Psoas muscle (tissue), 8 donors: ENCODE measurements around the gene DDIT3. TPM values are rescaled to one million over a fixed set of nuclear protein-coding genes. Genes with fewer than 3 reads are reported as not detected.

ENCODE experiments used
- ATAC-seq, 4 donors: fragments of 200-7000 bp; cut with Tn5 transposase; one replicate each; pipeline ENCODE4 v1.9.1; 2020; ENCODE audit warnings: moderate library complexity in 3 of 4, mild to moderate bottlenecking in 2 of 4
- DNase-seq, 2 donors: peaks; one replicate each; pipeline ENCODE4 v3.0.0-alpha.2; 2020
- H3K27ac ChIP-seq: fragments of 200-600 bp; one replicate; pipeline ENCODE4 v1.8.0; 2022
- H3K27me3 ChIP-seq, 3 donors: fragments of 200-600 bp in 1 of 3; one replicate each; pipeline versions ENCODE4 v1.6.1 to v1.8.0; 2013 to 2022; ENCODE audit warnings: low read length in 2 of 3, mild to moderate bottlenecking in 2 of 3, moderate library complexity in 1 of 3; ENCODE audit not compliant: insufficient read depth in 3 of 3
- H3K36me3 ChIP-seq, 2 donors: fragments of 200-600 bp in 1 of 2; one replicate each; pipeline versions ENCODE4 v1.6.1 to v1.8.0; 2013 to 2022; ENCODE audit warnings: low read depth in 1 of 2, mild to moderate bottlenecking in 1 of 2, moderate library complexity in 1 of 2; ENCODE audit not compliant: insufficient read depth in 1 of 2
- H3K4me1 ChIP-seq: fragments of 200-600 bp; one replicate; pipeline ENCODE4 v1.8.0; 2022
- H3K4me3 ChIP-seq: fragments of 200-600 bp; one replicate; pipeline ENCODE4 v1.8.0; 2022; ENCODE audit warnings: mild to moderate bottlenecking
- H3K9me3 ChIP-seq: fragments of 200-600 bp; one replicate; pipeline ENCODE4 v1.8.0; 2022
- WGBS, 3 donors: extraction: QIAGEN DNeasy Blood & Tissue Kit; methylation state at CpG; one replicate each; pipeline versions ENCODE4 v1.1.6 to v1.1.7; 2013; 5-methylcytosine and 5-hydroxymethylcytosine counted together
- intact Hi-C, 2 donors: fragments of 100-400 bp; cut with DNase I; formaldehyde crosslinking; loops; one replicate each; pipeline versions ENCODE4 v1.11.0 to v1.14.2; 2022
- polyA plus RNA-seq, 3 donors: library from polyadenylated mRNA; stranded (reverse); fragments of 200-250 nt; gene quantifications; one replicate each; pipeline ENCODE4 v1.2.3, GENCODE V29; 2013
- total RNA-seq, 4 donors: library from RNA; stranded (reverse); fragmentation: NEBNext Ultra II Directional in 2 of 4; extraction: Animal tissue kit (Norgen Biotek cat#: 25700) in 2 of 4; gene quantifications; one replicate each; pipeline versions ENCODE4 v1.2.1 to v1.2.4, GENCODE V29; 2021 to 2023
- TF ChIP-seq, protein P1 (sequence below): fragments of 200-600 bp; IDR thresholded peaks from one replicate; pipeline ENCODE4 v1.8.0; 2022; ENCODE audit warnings: antibody characterized with exemption
- donor health status: healthy with polysubstance abuse.
- donor health status: DM: no; HTN: no; CAD: no; lungs with moderate emphysema.
- donor health status: Bipolar disorder and iron deficiency.
- donor health status: healthy.
- donor health status: DM: yes; HTN: yes; CAD: no.
- donor health status: DM: no; HTN: no; CAD: no.
- donor health status: DM: no; HTN: no; CAD: no.
- donor health status: DM: yes; HTN: yes; CAD: no.

The DDIT3 gene
- total and polyA plus RNA-seq, 7 donors: 11.1 to 224 (median 59.5) TPM

DNA sequence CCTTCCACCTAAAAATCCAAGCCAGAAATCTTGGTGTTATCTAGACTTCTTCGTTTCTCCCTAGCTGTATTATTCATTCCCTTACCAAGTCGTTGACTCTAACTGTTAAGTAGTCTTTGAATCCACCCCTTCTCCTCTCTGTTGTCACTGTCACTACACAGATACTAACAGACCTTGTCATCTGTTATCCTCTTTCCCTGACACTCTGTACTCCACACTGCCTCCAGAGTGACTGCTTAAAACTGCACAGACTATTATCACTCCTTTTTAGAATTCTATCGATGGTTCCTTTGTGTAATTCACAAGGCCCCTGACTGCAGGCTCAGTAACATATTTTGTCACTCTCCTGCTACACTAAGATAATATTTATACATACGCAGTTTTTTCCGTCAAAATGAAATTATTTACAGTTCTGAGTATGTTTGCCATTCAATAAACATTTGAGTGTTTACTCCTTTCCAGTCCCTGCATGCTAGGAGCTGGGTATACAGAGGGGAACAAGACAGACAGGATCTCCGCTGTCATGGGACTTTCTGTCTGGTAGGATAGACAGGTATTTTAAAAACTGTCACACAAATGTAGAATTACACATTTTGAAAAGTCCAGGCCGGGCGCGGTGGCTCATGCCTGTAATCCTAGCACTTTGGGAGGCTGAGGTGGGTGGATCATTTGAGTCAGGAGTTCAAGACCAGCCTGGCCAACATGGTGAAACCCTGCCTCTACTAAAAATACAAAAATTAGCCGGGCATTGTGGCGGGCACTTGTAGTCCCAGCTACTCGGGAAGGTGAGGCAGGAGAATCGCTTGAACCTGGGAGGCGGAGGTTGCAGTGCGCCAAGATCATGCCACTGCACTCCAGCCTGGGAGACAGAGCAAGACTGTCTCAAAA is 28.7 kb downstream of the DDIT3 start:
- intact Hi-C loops: no loop called here
- Histone ChIP-seq H3K4me1 (peaks cover 10% of the 10 kb centered on the region), H3K36me3 (peaks cover 18 to 52% of the 10 kb centered on the region in 2 donors), H3K9me3 (no peaks in the 10 kb centered on the region), H3K27me3 (no peaks in the 10 kb centered on the region), H3K4me3 (no peak overlapping the region), H3K27ac (no peak overlapping the region)
- no peak for ATAC-seq
- 88 to 93% (median 92%) methylated on average over 15 of the region's 15 CpGs for WGBS, 3 donors
- DNase-seq: no peak
- TF ChIP-seq, protein P1, sequence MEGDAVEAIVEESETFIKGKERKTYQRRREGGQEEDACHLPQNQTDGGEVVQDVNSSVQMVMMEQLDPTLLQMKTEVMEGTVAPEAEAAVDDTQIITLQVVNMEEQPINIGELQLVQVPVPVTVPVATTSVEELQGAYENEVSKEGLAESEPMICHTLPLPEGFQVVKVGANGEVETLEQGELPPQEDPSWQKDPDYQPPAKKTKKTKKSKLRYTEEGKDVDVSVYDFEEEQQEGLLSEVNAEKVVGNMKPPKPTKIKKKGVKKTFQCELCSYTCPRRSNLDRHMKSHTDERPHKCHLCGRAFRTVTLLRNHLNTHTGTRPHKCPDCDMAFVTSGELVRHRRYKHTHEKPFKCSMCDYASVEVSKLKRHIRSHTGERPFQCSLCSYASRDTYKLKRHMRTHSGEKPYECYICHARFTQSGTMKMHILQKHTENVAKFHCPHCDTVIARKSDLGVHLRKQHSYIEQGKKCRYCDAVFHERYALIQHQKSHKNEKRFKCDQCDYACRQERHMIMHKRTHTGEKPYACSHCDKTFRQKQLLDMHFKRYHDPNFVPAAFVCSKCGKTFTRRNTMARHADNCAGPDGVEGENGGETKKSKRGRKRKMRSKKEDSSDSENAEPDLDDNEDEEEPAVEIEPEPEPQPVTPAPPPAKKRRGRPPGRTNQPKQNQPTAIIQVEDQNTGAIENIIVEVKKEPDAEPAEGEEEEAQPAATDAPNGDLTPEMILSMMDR: no peak

DNA sequence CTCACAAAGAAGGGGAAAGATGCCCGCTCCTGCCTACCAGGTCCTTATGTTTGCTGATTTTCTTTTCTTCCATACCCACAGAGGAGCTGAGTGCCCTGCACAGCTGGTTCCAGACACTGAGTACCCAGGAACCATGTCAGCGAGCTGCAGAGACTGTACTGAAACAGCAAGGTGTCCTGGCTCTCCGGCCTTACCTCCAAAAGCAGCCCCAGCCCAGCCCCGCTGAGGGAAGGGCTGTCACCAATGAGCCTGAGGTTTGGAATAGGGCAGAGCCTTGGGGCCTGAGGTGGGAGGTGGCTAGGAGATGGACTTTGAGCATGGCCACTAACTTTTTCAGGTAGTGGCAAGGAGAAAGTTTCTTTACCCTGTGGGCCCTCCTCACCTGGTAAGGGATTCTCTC is 30.2 kb downstream of the DDIT3 start:
- no peak for ATAC-seq
- Histone ChIP-seq H3K27ac (no peak overlapping the region), H3K9me3 (no peaks in the 10 kb centered on the region), H3K4me3 (no peak overlapping the region), H3K4me1 (peaks cover 10% of the 10 kb centered on the region), H3K36me3 (peaks cover 18 to 42% of the 10 kb centered on the region in 2 donors), H3K27me3 (no peaks in the 10 kb centered on the region)
- WGBS, 3 donors: 96 to 99% (median 98%) methylated on average over 4 of the region's 4 CpGs
- TF ChIP-seq, protein P1: no peak
- no peak for DNase-seq
- intact Hi-C loops: no loop called here

DNA sequence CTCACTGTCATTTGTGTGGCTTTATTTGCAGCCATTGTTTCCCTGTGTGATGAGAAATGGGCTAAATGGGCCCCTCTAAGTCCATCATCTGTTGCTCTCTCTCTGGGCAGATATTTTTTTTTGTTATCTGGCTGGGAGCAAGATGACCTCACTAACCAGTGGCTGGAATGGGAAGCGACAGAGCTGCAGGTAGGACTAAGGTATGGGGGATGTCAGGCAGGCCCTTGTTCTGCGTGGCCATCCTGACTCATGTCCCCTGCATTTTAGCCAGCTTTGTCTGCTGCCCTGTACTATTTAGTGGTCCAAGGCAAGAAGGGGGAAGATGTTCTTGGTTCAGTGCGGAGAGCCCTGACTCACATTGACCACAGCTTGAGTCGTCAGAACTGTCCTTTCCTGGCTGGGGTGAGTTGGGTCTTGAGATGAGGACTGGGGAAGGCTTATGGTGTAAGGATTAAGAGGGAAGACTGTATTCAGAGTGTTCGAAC is 31.1 kb downstream of the DDIT3 start:
- DNase-seq (no peak), ATAC-seq (no peak)
- WGBS, 3 donors: 89 to 91% (median 89%) methylated on average over 5 of the region's 5 CpGs
- no peaks in the 10 kb centered on the region for H3K27me3 ChIP-seq
- intact Hi-C loops: loop anchor here in 1 of 2 donors (5.0 kb wide), 1 partner anchor 33 kb away; the partner anchor contains the start of genes DDIT3 and MBD6
- no peaks in the 10 kb centered on the region for H3K9me3 ChIP-seq
- peak overlapping the region; percentile 96 for H3K4me3 ChIP-seq
- H3K36me3 ChIP-seq: peaks cover 16 to 40% of the 10 kb centered on the region in 2 donors
- peaks cover 10% of the 10 kb centered on the region for H3K4me1 ChIP-seq
- TF ChIP-seq, protein P1: no peak
- no peak overlapping the region for H3K27ac ChIP-seq

DNA sequence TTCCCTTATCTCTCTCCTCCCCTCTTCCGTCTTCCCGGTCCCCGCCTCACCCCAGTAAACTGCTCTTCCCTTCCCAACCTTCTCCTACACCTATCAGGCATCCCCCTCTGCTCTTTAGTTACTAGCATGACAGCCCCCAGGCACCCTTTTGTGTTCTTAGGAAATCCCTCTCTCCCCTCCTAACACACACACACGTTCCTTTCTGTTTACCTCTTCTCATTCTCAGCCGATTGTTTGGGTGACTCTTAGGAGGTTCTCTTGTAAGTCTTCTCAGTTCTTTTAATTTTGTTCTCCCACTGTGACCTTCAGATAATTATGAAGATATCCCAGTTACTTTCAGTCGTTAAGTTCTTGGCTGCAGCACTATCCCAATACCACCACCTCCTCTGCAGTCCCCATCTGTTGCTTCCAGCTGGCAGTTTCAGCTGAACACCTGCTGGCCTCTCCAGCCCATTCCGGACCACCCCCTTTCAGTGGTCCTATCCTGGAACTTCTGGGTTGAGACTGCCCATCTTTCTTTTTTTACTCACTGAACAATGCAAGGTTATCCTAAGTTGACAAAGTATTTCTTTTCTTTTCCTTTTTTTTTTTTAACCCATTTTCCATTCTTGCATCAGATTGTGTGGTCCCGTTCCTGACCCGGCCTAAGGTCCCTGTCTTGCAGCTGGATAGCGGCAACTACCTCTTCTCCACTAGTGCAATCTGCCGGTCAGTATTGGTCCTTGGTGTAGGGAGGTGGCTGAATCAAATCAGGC is 31.7 kb downstream of the DDIT3 start:
- Histone ChIP-seq H3K36me3 (peaks cover 16 to 36% of the 10 kb centered on the region in 2 donors), H3K4me3 (peak overlapping the region; percentile 96), H3K4me1 (peaks cover 10% of the 10 kb centered on the region), H3K27me3 (no peaks in the 10 kb centered on the region), H3K9me3 (no peaks in the 10 kb centered on the region), H3K27ac (peak overlapping the region; percentile 76)
- peak in 2 of 4 donors; percentile 16 to 17 for ATAC-seq
- TF ChIP-seq, protein P1: no peak
- no peak for DNase-seq
- intact Hi-C loops: loop anchor here in 1 of 2 donors (5.0 kb wide), 1 partner anchor 34 kb away; the partner anchor contains the start of genes DDIT3 and MBD6
- 25 to 27% (median 26%) methylated on average over 11 of the region's 11 CpGs for WGBS, 3 donors
